G401.6 (cell line): ENCODE results near the gene PEAK1.
A peak's percentile ranks its signal among the peaks of the same experiment; 100 is the strongest.
"Not testable (repeated sequence)": the region's sequence is repeated elsewhere in the genome, so short reads cannot be mapped to it uniquely, and the experiment has no call there.

Experiments
- FAIRE-seq: peaks from 2 replicates; lab custom pipeline; 2012; peaks lifted over from hg19 to GRCh38; lab: Jason Lieb, UNC

Gene PEAK1

DNA sequence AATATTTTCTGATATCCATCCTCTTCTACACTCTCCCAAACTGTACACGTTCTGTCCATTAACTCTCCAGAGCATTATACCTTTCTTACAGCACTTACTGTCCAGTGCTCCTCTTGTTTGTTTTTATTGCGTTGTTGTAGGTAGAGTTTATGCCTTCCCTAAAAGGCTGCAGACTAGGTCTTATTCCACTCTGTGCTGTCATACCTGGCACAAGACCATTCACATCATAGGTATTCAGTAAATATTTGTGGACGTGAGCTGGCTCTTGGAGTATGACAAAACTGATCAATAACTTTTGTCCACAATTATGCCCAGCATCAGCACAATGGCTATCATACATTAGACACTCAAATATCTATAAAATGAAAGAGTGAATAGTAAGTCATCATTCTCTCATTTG lies 5.2 kb upstream of the PEAK1 start:
- no peak for FAIRE-seq

DNA sequence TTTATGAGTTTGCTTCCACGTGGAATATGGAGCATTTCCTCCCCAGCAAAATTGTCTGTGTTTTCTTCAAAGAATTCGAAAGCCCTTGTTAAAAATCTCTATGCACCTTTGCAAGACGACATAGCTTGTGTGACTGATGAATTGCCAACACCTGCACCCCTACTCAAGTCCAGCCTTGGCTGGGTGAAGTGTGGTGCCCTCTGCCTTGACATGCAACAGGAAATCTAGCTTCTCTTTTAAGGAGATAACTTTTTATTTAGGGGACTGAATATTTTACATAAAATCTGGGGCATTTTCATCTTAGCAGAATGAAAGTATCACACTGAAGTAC lies 1.4 kb upstream of the PEAK1 start:
- no peak for FAIRE-seq

DNA sequence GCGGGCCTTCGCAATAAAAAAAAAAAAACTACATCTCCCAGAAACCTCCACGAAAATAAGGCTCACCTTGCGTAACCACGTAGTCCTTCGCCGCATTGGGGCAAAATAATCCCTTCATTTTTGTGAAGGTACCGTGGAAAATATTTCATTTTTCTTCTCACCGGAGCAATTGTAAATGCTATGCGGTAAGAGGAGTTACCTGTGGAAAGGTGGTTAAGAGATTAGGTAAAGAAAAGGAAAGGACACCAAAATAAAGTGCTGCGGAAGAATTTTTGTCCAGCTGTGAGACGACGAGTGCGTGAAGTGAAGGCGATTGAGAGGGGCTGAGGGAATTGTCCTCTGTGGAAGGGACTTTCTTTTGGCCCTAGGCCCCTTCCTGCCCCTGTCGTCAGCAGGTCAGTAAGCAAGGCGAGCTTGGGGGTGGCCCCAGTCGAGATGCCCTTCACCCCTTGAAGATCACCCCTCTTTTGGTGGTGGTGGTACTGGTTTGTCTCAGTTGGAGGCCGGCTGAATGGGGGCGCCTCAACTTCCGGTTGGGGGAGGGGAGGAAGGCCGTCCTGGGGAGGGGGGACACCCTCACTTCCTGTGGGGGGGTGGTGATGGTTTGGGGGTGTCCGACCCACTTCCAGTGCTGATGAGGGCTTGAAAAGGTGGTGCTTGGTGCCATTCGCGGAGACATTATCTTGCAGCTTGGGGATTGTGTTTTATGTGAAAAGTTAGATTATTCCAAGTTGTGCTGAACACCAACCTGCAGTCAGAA lies 886 bp upstream of the PEAK1 start, which contains the start of gene HMG20A:
HMG20A (plus strand) TSS at position 279 of the 760 bp plus-strand sequence. CDS start 37,520 bp downstream, outside the sequence.
- FAIRE-seq, result peak; percentile 67

DNA sequence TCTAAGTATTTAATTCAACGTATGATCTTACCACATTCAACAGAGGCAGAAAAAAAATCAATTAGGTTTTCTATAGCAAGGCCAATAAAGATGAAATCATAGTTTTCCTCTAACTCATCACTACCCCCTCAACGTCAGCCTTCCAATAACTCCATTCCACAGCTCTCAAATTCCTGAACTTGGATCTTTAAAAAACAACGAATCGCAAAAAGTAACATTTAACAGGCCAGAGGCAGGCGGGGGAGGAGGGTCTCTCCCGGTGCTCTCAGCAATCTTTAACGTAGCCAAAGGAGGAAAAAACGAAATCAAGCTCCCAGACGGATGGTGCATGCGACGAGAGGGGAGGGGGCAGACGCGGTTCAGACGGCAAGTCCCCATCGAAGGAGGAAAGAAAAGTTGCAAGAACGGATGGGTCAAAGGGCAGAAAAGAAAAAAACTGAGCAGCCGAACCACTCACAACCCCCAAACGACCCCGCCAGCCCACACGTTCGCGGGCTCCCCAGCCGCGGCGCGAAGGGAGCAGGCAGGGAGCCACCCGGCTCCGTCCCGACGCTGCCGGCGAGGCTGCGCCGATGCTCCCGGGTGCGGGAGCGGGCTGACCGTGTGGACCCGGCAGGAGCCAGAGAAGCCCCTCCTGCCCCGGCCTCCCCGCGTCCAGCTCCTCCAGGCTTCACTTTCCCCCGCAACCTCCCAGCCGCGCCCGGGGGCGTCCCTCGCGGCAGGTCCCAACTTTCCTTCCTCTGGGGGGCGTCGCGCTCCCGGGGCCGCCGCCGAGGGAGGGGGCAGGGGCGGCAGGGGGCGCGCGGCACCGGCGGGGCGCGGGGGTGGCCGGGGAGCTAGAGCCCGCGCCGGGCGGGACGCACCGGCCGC lies 703 bp downstream of the PEAK1 start:
- no peak for FAIRE-seq

DNA sequence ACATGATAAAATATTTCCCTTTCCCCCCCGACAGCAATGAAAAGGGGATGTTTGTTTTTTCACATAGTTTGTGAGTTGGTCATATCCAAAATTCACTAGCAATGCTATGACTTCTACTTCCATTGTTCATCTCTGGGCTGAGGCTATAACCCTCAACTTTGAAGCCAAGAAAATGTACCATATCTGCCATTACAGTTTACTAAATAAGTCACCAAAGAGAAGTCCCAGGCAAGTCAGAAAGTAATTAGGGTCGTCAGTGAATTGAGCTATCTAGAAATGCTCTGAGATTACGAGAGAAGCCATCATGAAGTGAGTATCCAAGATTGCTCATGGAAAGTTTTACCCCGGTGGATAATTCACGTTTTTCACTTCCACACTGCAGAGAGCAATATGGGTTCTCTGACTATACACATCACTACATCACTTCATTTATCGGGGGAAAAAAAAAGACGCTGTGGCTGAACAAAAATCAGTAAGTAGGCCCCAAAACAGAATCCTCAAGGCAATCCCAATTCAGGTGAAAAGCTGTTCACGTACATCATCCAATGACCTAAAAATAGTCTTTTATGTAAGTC lies 1.4 kb downstream of the PEAK1 start:
- FAIRE-seq, result no peak

DNA sequence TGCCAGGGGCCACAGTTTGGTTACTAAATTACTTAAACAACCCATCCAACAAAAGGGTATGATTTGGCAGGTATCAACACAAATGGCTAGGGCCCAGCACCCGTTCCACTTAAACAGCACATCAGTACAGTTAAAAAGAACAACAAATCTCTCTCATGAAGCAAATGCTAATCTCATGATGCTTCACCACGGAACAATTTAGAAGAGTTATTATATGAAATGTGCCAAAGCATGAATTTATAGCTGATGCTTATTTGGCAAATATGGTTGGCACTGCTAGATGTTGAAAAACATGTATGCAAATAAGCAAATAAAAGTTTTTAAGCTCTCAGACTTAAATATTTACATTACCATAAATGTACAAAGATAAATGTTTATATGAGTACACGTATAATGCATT lies 2.3 kb downstream of the PEAK1 start:
- no peak for FAIRE-seq

DNA sequence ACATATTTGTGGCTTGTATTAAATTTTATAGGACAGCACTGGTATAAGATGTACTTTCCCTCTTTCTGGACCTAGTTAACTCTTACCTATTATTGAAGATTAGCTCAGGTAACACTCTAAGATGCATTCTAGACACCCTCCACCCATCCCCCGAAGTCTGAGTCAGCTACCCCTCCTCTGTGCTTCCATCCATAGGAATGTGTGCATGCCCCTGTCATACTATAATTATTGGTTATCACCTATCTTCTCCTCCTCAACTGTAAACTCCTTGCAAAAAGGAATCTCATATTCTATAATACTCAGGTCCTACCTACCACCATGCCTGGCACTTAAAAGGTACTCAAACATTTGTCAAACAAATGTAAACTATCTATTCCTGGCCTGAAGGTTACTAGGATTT lies 3.0 kb downstream of the PEAK1 start:
- no peak for FAIRE-seq

DNA sequence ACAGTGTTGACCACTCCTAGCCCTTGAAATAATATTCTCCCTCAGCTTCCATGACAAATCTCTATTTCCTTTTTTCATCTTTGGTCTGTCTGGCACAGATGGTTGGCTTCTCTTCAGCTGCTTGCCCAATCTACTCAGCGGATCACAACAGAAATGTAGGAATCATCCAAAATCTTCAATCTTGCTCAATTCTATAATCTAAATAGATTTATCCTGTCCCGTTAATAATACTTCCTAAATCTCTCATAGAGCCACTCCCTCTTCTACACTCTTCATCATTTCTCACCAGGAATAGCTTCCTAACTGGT lies 3.8 kb downstream of the PEAK1 start:
- no peak for FAIRE-seq

DNA sequence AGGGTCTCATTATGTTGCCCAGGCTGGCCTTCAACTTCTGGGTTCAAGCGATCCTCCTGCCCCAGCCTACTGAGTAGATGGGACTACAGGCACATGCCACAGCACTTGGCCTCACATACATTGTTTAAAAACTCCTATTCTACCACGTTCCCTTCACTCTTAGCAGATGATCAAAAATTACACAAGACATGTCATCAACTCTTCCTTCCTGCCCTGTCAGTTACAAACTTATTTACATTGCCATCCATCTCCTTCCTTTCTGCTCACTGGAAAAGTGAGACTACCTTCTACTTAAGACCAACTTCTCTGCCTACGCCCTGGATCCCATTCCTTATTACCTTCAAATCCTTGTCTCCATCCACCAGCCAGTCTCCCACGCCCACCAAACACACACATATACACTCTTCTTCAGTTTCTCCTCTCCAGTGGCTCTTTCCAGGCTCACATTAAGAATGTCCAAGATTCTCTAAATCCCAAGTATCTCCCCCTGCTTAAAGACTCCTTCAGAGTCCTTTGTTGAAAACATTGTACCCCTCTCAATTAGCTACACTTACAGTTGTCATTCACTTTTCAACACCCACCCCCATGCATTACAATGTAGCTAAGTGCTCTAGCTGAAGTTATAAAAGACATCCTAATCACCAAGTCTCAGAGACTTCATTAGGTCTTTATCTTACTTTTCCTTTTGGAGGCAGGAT lies 4.3 kb downstream of the PEAK1 start:
- FAIRE-seq, result no peak

DNA sequence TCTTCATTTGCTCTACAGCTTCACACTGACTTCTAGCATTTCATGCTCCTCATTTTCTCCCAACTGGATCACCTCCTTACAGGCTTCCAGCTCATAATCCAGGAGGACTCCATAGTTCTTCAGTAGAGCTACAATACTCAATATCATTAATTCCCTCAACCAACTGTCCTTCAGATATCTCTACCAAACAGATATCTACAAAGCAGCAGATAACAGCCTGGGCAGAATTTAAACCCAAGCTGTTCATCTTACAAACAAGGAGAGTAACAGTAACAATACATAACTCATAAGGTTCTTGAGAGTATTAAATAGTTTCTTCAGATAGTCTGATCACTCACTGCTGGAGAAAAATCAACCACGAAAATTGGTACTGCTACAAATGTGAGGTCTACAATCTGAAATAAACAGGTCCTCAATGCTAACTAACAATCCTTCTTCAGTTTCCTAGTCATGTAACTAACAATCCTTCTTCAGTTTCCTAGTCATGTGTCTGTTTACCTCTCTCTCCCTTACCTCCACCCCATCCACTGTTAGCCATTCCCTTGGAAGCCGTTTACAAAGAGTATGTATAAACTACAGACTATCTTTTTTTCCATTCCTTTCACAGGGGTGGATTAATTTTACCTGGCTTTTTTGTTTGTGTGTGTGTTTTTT lies 5.0 kb downstream of the PEAK1 start:
- FAIRE-seq, result no peak

DNA sequence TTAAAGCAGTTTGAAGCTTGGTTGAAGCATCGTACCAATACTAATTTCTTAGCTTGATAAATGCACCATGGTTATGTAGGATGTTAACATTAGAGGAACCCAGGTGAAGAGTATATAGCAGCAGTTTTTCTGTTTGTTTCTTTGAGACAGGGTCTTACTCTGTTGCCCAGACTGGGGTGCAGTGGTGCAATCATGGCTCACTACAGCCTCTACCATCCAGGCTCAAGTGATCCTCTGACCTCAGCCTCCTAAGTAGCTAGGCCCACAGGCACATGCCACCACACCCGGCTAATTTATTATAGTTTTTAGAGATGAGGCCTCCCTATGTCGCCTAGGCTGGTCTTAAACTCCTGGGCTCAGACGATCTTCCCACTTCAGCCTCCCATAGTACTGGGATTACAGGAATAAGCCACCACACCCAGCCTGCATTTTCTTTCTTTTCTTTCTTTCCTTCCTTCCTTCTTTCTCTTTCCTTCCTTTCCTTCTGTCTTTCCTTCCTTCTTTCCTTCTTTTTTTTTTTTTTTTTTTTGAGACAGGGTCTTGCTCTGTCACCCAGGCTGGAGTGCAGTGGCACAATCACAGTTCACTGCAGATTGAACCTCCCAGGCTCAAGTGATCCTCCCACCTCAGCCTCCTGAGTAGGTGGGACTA lies 6.1 kb downstream of the PEAK1 start:
- no peak for FAIRE-seq

DNA sequence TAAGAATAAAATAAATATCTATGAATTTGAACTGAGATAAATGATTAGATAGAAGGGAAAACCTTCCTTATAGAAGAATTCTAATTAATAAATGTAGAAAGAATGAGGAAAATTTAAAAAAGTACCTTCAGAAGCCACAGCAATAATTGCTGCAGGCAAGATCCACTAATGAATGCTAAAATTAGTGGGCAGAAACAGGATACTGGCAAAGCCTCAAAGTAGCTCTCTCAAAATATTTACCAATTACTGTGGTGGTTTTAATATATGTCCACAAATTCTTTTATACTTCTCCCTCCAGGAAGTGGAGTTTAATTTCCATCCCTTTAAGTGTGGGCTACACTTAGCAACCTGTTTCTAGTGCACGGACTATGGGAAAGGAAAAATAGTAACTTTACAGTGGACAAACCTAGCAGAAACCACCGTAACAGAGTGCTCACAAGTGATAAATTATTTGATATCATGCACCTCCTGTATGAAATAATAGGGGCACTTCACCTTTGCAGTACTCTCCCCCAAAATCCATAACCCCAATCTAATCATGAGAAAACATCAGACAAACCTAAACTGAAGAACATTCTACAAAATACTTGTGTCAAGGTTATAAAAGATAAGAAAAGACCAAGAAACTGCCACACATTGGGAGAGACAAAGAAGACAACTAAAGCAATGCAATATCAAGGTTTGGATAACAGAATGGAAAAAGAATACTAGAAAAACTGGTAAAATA lies 6.8 kb downstream of the PEAK1 start:
- FAIRE-seq, result no peak

DNA sequence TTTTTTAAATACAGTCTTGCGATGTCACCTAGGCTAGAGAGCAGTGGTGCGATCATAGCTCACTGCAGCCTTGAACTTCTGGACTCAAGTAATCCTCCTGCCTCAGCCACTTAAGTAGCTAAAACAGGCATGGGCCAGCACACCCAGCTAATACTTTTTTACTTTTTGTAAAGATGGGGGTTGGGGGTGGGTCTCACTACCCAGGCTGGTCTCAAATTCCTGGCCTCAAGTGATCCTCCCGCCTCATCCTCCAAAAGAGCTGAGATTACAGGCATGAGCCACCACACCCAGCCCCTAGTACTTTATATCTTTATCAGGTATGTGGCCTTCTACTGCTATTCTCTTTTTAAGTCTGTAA lies 8.3 kb downstream of the PEAK1 start:
- FAIRE-seq, result no peak

DNA sequence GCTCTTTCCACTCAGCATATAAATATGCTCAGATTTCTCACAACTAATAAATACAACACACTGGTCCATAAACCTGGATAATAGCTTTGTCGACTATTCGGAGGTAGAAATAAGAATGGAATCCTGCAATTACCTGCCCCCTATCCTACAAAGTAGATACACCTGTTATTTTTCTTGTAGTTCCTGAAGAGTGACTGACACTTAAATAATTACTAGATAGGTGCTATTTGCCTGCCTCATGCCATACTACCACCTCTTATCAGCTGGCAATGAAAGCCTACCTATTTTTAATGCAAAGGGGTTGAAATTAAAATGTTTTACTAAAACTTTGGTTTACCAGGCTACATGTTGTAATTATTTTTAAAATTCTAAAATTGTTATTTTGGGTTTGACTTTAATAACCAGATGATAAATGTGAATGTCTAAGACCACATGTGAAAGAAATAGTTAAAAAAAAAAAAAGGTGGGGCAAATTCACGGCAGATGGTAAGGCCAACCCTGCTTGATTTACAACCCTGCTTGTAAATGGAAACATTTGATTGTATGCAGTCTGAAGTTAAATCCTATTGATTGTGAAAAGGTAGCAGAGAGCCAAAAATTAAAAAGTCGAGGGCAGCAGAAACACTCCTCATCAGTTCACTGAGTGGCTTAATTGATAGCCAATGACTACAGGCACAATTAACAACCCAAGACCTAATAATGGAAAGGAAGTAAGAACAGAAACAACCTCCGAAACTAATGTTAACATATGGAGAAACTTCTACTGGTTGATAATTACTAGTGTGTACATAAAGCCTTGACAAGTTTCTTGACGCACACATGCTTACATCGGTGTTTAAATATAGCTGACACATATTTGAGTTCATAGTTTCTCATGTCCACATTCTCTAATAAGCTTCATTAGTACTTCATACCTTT lies 8.9 kb downstream of the PEAK1 start:
- FAIRE-seq, result no peak

DNA sequence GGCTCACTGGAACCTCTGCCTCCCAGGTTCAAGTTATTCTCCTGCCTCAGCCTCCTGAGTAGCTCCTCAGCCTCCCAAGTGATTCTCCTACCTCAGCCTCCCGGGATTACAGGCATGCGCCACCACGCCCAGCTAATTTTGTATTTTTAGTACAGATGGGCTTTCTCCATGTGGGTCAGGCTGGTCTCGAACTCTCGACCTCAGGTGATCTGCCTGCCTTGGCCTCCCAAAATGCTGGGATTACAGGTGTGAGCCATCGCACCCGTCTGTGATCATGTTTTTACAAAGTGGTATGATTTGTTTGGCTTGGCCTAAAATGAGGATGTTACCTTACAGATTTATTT lies 9.8 kb downstream of the PEAK1 start:
- FAIRE-seq, result not testable (repeated sequence)

DNA sequence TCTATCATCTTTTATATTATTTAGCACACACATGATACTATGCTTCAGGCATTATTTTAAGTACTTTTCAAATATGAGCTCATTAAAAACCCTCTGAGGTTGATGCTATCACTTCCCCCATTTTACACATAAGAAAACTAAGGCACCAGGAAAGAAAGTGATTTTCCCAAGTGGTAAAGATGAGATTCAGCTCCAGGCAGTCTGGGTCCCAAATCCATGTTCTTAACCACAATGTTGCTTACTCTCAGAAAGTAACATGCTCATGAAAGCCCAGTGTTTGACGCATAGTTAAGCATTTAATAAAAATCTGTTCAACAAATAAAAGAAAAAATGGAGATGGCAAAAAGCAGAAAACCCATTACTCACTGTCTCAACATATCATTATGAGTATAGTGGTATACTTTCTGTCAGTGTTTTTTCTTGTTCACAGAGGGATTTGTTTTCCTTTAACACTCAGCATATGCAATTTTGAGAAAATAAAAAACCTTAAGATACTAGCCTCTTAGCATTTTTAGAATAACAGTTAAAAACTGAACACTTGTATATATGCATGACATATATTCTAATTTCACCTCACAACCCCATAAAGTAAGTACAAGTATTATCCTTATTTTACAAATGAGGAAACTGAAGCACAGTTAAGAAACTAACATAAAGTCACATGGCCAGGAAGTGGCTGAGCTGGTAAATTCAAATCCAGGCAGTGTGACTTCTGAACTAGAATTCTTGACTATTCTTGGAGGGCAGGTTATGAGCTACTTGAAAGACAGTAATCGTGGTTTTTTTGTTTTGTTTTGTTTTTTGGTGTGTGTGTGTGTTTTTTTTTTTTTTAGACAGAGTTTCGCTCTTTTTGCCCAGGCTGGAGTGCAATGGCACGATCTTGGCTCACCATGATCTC lies 10.4 kb downstream of the PEAK1 start:
- FAIRE-seq, result no peak

DNA sequence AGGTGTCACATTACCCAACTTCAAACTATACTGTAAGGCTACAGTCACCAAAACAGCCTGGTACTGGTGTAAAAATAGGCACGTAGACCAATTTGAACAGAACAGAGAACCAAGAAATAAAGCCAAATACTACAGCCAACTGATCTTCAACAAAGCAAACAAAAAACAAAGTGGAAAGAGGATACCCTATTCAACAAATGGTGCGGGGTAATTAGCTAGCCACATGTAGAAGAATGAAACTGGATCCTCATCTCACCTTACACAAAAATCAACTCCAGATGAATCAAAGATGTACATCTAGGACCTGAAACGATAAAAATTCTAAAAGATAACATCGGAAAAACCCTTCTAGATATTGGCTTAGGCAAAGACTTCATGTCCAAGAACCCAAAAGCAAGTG lies 13.1 kb downstream of the PEAK1 start:
- FAIRE-seq, result no peak

DNA sequence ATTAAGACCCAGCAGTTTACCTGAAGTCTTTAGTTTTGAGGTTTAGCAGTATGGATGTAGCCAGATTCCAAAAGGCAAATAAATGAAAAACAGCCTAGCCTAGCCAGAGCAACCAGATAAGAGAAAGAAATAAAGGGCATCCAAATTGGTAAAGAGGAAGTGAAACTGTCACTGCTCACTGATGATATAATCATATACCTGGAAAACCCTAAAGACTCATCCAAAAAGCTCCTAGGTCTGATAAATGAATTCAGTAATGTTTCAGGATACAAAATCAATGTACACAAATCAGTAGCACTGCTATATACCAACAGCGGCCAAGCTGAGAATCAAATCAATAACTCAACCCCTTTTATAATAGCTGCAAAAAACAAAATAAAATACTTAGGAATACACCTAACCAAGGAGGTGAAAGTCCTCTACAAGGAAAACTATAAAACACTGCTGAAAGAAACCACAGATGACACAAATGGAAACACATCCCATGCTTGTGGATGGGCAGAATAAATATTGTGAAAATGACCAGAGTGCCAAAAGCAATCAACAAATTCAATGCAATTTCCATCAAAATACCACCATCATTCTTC lies 13.6 kb downstream of the PEAK1 start:
- FAIRE-seq, result not testable (repeated sequence)
